Omental fat pad (tissue), 4 donors: ENCODE measurements around the gene SEMA3B. TPM values are rescaled to one million over a fixed set of nuclear protein-coding genes. Genes with fewer than 3 reads are reported as not detected.
A peak's percentile ranks its signal among the peaks of the same experiment; 100 is the strongest.
"Not testable (repeated sequence)": the region's sequence is repeated elsewhere in the genome, so short reads cannot be mapped to it uniquely, and the experiment has no call there.

Experiments used
- ATAC-seq: fragments of 150-250 bp; one replicate; pipeline ENCODE4 v1.9.1; 2016; ENCODE audit warnings: mild to moderate bottlenecking, moderate library complexity; ENCODE audit not compliant: low FRiP score
- DNase-seq: peaks from one replicate; pipeline ENCODE4 v3.0.0-alpha.2; 2019; ENCODE audit warnings: low spot score
- total RNA-seq, 4 donors: library from RNA; depleted of rRNA; stranded (reverse); fragments of >200 nt; gene quantifications; one replicate each; pipeline ENCODE4 v1.1.0, GENCODE V29; 2016
- TF ChIP-seq, protein P1 (sequence below), 3 donors: fragments of 450-650 bp; IDR thresholded peaks; one replicate each; pipeline ENCODE4 v1.5.1; 2016 to 2017; ENCODE audit warnings: antibody characterized with exemption in 3 of 3, mild to moderate bottlenecking in 3 of 3, moderate library complexity in 2 of 3

Gene SEMA3B
- total RNA-seq, 4 donors from 2014 or later, result 14.2 to 94.1 (median 45.4) TPM

DNA sequence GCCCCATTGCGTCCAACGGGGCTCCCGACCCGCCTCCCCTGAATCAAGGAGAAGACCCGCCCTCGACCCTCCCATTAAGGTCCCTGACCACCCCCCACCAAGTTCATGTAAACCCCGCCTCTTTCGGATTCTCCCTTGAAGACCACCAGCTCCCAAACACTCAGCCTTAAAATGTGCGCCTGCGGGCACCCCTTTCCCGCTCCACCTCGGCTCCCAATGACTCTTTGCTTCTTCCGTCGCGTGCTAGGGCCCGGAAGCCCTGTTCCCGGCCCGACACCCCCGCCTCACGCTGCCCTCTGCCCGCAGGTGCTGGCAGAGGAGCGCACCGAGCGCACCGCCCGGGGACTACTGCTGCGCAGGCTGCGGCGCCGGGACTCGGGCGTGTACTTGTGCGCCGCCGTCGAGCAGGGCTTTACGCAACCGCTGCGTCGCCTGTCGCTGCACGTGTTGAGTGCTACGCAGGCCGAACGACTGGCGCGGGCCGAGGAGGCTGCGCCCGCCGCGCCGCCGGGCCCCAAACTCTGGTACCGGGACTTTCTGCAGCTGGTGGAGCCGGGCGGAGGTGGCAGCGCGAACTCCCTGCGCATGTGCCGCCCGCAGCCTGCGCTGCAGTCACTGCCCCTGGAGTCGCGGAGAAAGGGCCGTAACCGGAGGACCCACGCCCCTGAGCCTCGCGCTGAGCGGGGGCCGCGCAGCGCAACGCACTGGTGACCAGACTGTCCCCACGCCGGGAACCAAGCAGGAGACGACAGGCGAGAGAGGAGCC lies 7.2 kb downstream of the SEMA3B start:
- TF ChIP-seq, protein P1, sequence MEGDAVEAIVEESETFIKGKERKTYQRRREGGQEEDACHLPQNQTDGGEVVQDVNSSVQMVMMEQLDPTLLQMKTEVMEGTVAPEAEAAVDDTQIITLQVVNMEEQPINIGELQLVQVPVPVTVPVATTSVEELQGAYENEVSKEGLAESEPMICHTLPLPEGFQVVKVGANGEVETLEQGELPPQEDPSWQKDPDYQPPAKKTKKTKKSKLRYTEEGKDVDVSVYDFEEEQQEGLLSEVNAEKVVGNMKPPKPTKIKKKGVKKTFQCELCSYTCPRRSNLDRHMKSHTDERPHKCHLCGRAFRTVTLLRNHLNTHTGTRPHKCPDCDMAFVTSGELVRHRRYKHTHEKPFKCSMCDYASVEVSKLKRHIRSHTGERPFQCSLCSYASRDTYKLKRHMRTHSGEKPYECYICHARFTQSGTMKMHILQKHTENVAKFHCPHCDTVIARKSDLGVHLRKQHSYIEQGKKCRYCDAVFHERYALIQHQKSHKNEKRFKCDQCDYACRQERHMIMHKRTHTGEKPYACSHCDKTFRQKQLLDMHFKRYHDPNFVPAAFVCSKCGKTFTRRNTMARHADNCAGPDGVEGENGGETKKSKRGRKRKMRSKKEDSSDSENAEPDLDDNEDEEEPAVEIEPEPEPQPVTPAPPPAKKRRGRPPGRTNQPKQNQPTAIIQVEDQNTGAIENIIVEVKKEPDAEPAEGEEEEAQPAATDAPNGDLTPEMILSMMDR (IDR thresholded peaks at IDR 0.05), result no peak
- no peak for ATAC-seq
- DNase-seq, result no peak

- no peak for DNase-seq
- no peak for ATAC-seq
- TF ChIP-seq, protein P1 (IDR thresholded peaks at IDR 0.05), result no peak
Measured at GRCh38 chr3:50276762-50277101, 7.8 kb downstream of the SEMA3B start.

DNA sequence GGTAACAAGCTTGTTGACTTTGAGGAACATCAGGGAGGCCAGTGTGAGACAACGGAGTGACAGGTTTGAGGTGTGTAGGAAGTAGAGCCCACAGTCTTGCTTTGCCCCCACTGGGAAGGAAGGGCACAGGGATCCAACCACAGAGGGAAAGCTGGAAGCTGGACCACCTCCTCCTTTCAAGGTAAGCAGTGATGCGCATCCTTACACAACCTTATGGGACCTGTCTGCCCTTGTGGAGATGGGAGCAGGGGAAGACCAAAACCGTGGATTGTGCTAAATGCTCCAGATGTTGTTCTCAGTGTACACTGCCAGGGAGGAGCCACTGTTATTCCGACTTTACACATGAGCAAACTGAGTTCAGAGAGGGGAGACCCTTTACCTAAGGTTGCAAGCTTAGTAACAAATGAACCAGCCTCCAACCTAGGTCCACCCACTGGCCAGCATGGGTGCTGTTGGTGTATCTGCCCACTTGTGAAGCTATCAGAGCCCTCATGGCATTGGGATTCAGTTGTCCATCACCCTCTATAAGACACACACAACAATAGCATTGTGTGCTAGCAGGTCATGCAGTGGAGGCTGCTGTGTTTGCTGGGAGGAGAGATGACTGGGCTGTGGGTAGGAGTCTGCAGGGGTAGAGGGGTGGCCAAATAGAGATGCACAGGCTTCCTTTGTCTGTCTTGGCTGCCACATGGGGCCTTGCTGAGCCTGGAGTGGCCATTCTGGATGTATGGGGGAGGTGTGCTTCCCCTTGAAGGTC lies 9.4 kb downstream of the SEMA3B start:
- ATAC-seq (peak; percentile 2), DNase-seq (no peak)
- TF ChIP-seq, protein P1 (IDR thresholded peaks at IDR 0.05), result no peak

DNA sequence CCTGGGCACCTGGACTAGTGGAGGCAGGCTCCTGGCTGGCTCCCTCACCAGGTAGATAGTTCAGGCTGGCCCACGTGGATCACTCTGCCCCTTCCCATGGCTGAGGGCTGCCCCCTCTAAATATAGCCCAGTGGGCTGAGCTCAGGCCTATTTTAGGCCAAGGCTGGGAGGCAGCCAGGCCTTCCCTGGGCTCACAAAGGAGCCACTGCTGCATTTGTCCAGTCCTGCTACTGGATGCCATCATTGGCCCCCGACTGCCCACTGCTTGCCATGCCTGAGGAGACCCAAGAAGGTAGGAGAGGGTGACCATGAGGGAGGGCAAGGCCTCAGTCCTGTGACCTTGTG lies 9.9 kb downstream of the SEMA3B start, which contains the start of gene LSMEM2:
Gene LSMEM2 (plus strand): TSS at position 208 of the 345 bp plus-strand sequence. CDS start 27 bp downstream, at position 235.
- no peak for ATAC-seq
- TF ChIP-seq, protein P1 (IDR thresholded peaks at IDR 0.05), result no peak
- DNase-seq, result no peak

- TF ChIP-seq, protein P1 (IDR thresholded peaks at IDR 0.05), result no peak
- DNase-seq (no peak), ATAC-seq (no peak)
Measured at GRCh38 chr3:50279255-50280016, 10.5 kb downstream of the SEMA3B start.

DNA sequence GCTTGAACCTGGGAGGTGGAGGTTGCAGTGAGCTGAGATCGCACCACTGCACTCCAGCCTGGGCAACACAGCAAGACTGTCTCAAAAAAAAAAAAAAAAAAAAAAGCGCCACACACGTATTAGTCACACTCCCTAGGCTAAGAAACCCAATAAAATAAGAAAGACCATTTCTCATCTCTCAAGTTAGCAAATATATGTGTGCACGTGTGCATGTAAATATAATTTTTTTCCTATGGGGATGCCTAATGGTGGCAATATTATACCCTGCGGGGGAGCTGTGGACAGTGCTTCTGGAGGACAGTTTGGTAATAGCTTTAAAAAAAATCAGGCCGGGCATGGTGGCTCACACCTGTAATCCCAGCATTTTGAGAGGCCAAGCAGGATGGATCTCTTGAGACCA lies 15.2 kb downstream of the SEMA3B start:
- DNase-seq, ATAC-seq: not testable (repeated sequence)
